Astrocyte of the spinal cord (primary cell): ENCODE measurements around the gene CLIP3.
"Not testable (repeated sequence)": the region's sequence is repeated elsewhere in the genome, so short reads cannot be mapped to it uniquely, and the experiment has no call there.

Experiments
- DNase-seq: peaks from one replicate; pipeline ENCODE4 v3.0.0; 2011; ENCODE audit warnings: low read depth, low spot score
- H3K4me3 ChIP-seq: 2 replicates; pipeline ENCODE4 v1.5.1; 2011; ENCODE audit warnings: low read depth, mild to moderate bottlenecking, low read length, moderate library complexity
- in situ Hi-C: cut with HindIII; loops from 2 replicates; pipeline ENCODE4 v1.10.0; 2017; ENCODE audit warnings: low sequenced_read_pairs
- TF ChIP-seq, protein P1 (sequence below): IDR thresholded peaks from 2 replicates; pipeline ENCODE4 v1.5.1; 2012; ENCODE audit warnings: low read depth, mild to moderate bottlenecking, low read length, inconsistent platforms

CLIP3 gene

GRCh38 chr19:35988824-35989223 is 43.8 kb downstream of the CLIP3 start:
- DNase-seq, result no peak
- TF ChIP-seq, protein P1, sequence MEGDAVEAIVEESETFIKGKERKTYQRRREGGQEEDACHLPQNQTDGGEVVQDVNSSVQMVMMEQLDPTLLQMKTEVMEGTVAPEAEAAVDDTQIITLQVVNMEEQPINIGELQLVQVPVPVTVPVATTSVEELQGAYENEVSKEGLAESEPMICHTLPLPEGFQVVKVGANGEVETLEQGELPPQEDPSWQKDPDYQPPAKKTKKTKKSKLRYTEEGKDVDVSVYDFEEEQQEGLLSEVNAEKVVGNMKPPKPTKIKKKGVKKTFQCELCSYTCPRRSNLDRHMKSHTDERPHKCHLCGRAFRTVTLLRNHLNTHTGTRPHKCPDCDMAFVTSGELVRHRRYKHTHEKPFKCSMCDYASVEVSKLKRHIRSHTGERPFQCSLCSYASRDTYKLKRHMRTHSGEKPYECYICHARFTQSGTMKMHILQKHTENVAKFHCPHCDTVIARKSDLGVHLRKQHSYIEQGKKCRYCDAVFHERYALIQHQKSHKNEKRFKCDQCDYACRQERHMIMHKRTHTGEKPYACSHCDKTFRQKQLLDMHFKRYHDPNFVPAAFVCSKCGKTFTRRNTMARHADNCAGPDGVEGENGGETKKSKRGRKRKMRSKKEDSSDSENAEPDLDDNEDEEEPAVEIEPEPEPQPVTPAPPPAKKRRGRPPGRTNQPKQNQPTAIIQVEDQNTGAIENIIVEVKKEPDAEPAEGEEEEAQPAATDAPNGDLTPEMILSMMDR, result no peak
- in situ Hi-C loops, result no loop called here
- H3K4me3 ChIP-seq, result no peak overlapping the region

DNA sequence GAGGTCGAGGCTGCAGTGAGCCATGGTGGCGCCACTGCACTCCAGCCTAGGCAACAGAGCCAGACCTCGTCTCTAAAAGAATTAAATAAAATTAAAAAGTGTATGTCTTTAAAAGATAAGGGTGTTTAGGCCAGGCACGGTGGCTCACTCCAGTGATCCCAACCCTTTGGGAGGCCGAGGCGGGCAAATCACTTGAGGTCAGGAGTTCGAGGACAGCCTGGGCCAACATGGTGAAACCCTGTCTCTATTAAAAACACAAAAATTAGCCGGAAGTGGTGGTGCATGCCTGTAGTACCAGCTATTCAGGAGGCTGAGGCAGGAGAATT is 45.1 kb downstream of the CLIP3 start:
- in situ Hi-C loops, result no loop called here
- H3K4me3 ChIP-seq, result no peak overlapping the region
- TF ChIP-seq, protein P1, result no peak
- no peak for DNase-seq

GRCh38 chr19:35986664-35987570 is 45.8 kb downstream of the CLIP3 start:
- in situ Hi-C loops, result no loop called here
- no peak for DNase-seq
- TF ChIP-seq, protein P1, result no peak
- peak overlapping the region; percentile 14 for H3K4me3 ChIP-seq

DNA sequence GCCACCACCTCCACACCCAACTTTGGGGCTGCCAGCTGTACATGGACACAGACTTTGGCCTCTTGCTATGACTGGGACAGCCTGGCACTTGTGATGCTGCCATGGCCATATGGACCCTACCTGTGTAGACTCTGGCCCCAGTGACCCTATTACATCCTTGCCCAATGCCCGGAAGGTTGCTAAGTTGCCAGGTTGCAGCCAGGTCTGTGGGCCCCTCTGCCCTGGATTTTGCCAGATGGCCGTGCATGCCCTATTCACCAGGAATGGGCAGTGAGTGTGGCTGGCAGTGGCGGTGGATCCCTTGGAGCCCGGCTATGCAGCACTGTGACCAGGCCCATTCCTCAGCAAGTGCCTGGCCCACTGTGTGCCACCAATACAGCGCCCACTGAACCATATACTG is 46.6 kb downstream of the CLIP3 start:
- DNase-seq, result no peak
- in situ Hi-C loops, result no loop called here
- no peak overlapping the region for H3K4me3 ChIP-seq
- TF ChIP-seq, protein P1, result no peak

DNA sequence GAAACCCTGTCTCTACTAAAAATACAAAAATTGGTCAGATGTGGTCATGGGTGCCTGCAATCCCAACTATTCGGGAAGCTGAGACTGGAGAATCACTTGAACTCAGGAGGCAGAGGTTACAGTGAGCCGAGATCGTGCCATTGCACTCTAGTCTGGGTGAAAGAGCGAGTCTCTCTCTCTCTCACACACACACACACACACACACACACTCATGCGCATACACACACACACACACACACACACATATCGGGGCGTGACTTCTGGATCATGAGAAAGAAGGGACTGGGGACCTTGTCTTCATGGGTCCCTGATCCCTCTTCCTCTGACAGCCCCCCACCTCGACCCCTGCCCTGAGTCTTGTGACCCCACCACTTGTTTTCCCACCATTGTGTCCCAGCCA is 49.5 kb downstream of the CLIP3 start:
- in situ Hi-C loops, result no loop called here

DNA sequence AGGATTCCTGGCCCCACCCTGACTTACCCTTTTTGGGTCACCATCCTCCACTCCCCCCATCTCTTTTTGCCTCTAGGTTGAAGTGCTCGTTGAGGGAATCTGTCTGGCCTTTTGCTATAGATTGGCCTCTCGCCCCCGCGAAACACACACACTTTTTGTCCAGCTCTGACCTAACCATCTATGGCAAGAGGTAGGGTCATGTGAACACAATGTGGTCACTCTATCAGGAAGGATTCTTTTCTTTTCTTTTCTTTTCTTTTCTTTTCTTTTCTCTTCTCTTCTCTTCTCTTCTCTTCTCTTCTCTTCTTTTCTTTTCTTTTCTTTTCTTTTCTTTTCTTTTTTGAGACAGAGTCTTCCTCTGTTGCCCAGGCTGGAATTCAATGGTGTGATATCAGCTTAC is 51.7 kb downstream of the CLIP3 start:
- H3K4me3 ChIP-seq, in situ Hi-C loops, DNase-seq: not testable (repeated sequence)

More for the DNA sequence above, 49.5 kb downstream of the CLIP3 start:
- no peak overlapping the region for H3K4me3 ChIP-seq
- TF ChIP-seq, protein P1, result no peak
- no peak for DNase-seq

DNA sequence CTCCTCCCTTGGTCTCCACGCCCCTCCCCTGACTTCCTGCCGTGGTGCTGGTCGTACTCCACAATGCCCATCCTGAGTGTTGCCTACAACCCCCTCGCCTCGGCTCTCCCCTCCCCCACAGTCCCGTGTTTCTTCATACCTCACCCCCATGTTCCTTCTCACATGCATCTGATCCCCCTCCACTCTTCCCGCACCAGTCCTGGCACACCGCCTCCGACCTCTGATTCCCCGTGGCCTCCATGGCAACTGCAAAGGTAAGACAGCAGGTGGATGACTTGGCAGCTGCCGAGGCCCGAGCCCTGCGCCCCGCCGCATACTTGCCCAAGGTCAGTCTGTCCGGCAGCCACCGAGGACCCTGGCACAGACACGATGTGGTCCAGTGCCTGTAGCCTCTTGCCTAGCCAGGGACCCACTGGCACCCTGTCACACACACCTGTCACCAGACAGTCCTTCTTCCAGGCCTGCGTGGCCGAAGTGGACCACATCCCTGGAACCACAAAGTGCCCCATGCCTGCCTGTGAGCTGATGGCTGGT is 53.8 kb downstream of the CLIP3 start:
- TF ChIP-seq, protein P1, result no peak
- H3K4me3 ChIP-seq, result no peak overlapping the region
- no peak for DNase-seq
- in situ Hi-C loops, result no loop called here
